Endothelial cell of umbilical vein (primary cell): ENCODE measurements around the gene CDK6. TPM values are rescaled to one million over a fixed set of nuclear protein-coding genes. Genes with fewer than 3 reads are reported as not detected.

Experiments
- BruUV-seq: library from RNA; stranded (reverse); fragments of 400-500 nt; replicated peaks from 2 replicates; lab custom pipeline; 2021; lab: Mats Ljungman, UMichigan
- CTCF ChIA-PET: fragments of 300-600, 350-600 bp; sonication (Branson Sonifier 250); formaldehyde crosslinking; loops from one replicate; lab custom pipeline; 2021; ENCODE audit warnings: antibody characterized with exemption, inconsistent platforms; lab: Charles Lee
- POLR2A ChIA-PET: fragments of 300-600, 350-600 bp; sonication (Branson Sonifier 250); formaldehyde crosslinking; loops from one replicate; lab custom pipeline; 2021; ENCODE audit warnings: antibody characterized with exemption, inconsistent platforms; lab: Charles Lee
- DNase-seq: peaks from one replicate; pipeline ENCODE4 v3.0.0-alpha.2; 2011; ENCODE audit warnings: low read depth, low spot score
- FAIRE-seq: peaks from 2 replicates; lab custom pipeline; 2011; peaks lifted over from hg19 to GRCh38; lab: Jason Lieb, UNC
- H2AFZ ChIP-seq: 2 replicates; pipeline ENCODE4 v1.6.0; 2012; ENCODE audit warnings: low read depth, low read length, control low read depth, inconsistent platforms
- H3K27ac ChIP-seq: 2 replicates; pipeline ENCODE4 v1.5.1; 2011; ENCODE audit warnings: low read depth, mild to moderate bottlenecking, control low read depth, low read length, moderate library complexity; ENCODE audit not compliant: insufficient read depth
- H3K27me3 ChIP-seq, 2 experiments: 2 replicates each; pipeline versions ENCODE4 v1.6.0 to v1.6.1; 2011; ENCODE audit warnings: low read length in 2 of 2, mixed read lengths in 1 of 2; ENCODE audit not compliant: control insufficient read depth in 2 of 2, insufficient read depth in 2 of 2
- H3K36me3 ChIP-seq, 2 experiments: 2 replicates in 1 of 2; 3 replicates in 1 of 2; pipeline ENCODE4 v1.5.1; 2011; ENCODE audit warnings: low read length in 2 of 2, mild to moderate bottlenecking in 1 of 2, moderate library complexity in 1 of 2; ENCODE audit not compliant: control insufficient read depth in 2 of 2, insufficient read depth in 2 of 2; ENCODE audit errors: extremely low read depth in 1 of 2
- H3K4me1 ChIP-seq: 3 replicates; pipeline ENCODE4 v1.5.1; 2011; ENCODE audit warnings: mild to moderate bottlenecking, low read length; ENCODE audit not compliant: control insufficient read depth, insufficient read depth; ENCODE audit errors: extremely low read depth
- H3K4me2 ChIP-seq: 2 replicates; pipeline ENCODE4 v1.6.1; 2011; ENCODE audit warnings: low read length, control low read depth, mixed read lengths; ENCODE audit not compliant: insufficient read depth
- H3K4me3 ChIP-seq, 3 experiments: fragments of 200-600 bp in 1 of 3; sonication (generic), shearing (Covaris generic) in 1 of 3; replicated peaks in 1 of 3; 2 replicates each; pipeline ENCODE4 v1.5.1; 2011 to 2016; ENCODE audit warnings: control low read depth in 3 of 3, low read length in 3 of 3, mild to moderate bottlenecking in 2 of 3, inconsistent platforms in 1 of 3, low read depth in 1 of 3, moderate library complexity in 1 of 3; ENCODE audit not compliant: insufficient read depth in 1 of 3
- H3K79me2 ChIP-seq: 2 replicates; pipeline ENCODE4 v1.6.0; 2012; ENCODE audit warnings: low read length, inconsistent platforms; ENCODE audit not compliant: control insufficient read depth, insufficient read depth
- H3K9ac ChIP-seq: replicated peaks from 2 replicates; pipeline ENCODE3; 2011; ENCODE audit warnings: low read length, control low read depth; ENCODE audit not compliant: insufficient read depth; ENCODE audit errors: extremely low read depth
- H3K9me1 ChIP-seq: replicated peaks from 3 replicates; pipeline ENCODE4 v1.6.0; 2011; ENCODE audit warnings: mild to moderate bottlenecking, low read length; ENCODE audit not compliant: control insufficient read depth, insufficient read depth; ENCODE audit errors: extremely low read depth
- H3K9me3 ChIP-seq: replicated peaks from 2 replicates; pipeline ENCODE4 v1.5.1; 2012; ENCODE audit warnings: low read length, inconsistent platforms; ENCODE audit not compliant: control insufficient read depth, insufficient read depth
- H4K20me1 ChIP-seq: replicated peaks from 2 replicates; pipeline ENCODE3; 2011; ENCODE audit warnings: mild to moderate bottlenecking, low read length; ENCODE audit not compliant: control insufficient read depth, insufficient read depth; ENCODE audit errors: extremely low read depth
- CTCF ChIP-seq, 2 donors: IDR thresholded peaks; 1 replicate in 1 of 2; 2 replicates in 1 of 2; pipeline ENCODE4 v1.5.1; 2011; ENCODE audit warnings: low read length in 2 of 2, mild to moderate bottlenecking in 2 of 2, moderate library complexity in 2 of 2, control low read depth in 1 of 2, inconsistent platforms in 1 of 2, low read depth in 1 of 2; ENCODE audit not compliant: insufficient read depth in 1 of 2; ENCODE audit errors: extremely low read depth in 1 of 2
- EZH2 ChIP-seq: IDR thresholded peaks from 2 replicates; pipeline ENCODE4 v1.6.1; 2012; ENCODE audit warnings: borderline replicate concordance, low read depth, mild to moderate bottlenecking, moderate library complexity, low read length, inconsistent platforms; ENCODE audit not compliant: severe bottlenecking
- FOS ChIP-seq: IDR thresholded peaks from 2 replicates; pipeline ENCODE4 v1.6.1; 2011; ENCODE audit warnings: mild to moderate bottlenecking, low read length, moderate library complexity, borderline replicate concordance; ENCODE audit not compliant: insufficient read depth
- GATA2 ChIP-seq: IDR thresholded peaks from 2 replicates; pipeline ENCODE4 v1.7.0; 2011; ENCODE audit warnings: low read depth, mild to moderate bottlenecking, moderate library complexity, mixed read lengths, low read length; ENCODE audit not compliant: insufficient read length, insufficient read depth
- JUN ChIP-seq: IDR thresholded peaks from 2 replicates; pipeline ENCODE4 v1.6.1; 2011; ENCODE audit warnings: borderline replicate concordance, low read depth; ENCODE audit not compliant: insufficient read length, insufficient read depth
- MAX ChIP-seq: IDR thresholded peaks from 2 replicates; pipeline ENCODE4 v1.6.1; 2011; ENCODE audit not compliant: insufficient read depth, insufficient read length
- MYC ChIP-seq: IDR thresholded peaks from one replicate; pipeline ENCODE4 v1.6.1; 2011; ENCODE audit warnings: mild to moderate bottlenecking, low read depth, low read length
- POLR2A ChIP-seq: IDR thresholded peaks from 2 replicates; pipeline ENCODE4 v1.6.1; 2012; ENCODE audit warnings: low read depth, mild to moderate bottlenecking, control low read depth, low read length
- POLR2AphosphoS5 ChIP-seq: IDR thresholded peaks from 2 replicates; pipeline ENCODE4 v1.6.1; 2012; ENCODE audit warnings: low read depth, mild to moderate bottlenecking, control low read depth, low read length, moderate library complexity; ENCODE audit not compliant: insufficient read depth
- dilution Hi-C: fragments of 300-500 bp; cut with MboI; formaldehyde crosslinking; loops from one replicate; pipeline ENCODE4 v1.15.0; 2019; ENCODE audit warnings: low sequenced_read_pairs; ENCODE audit not compliant: extremely low pct_ligation_motif_present
- intact Hi-C: fragments of 100-400 bp; cut with micrococcal nuclease; formaldehyde crosslinking; loops from one replicate; pipeline ENCODE4 v1.10.0; 2022
- polyA plus RNA-seq, 4 experiments: library from polyadenylated mRNA; depleted of rRNA in 3 of 4; stranded (reverse) in 3 of 4; unstranded in 1 of 4; fragments of >200 nt; gene quantifications; 2 replicates each; pipeline versions ENCODE4 v1.2.1 to v1.2.3, GENCODE V29; 2011 to 2012; ENCODE audit warnings: missing spikeins in 1 of 4
- total RNA-seq: library from RNA; stranded (reverse); gene quantifications from 2 replicates; pipeline ENCODE4 v1.2.3, GENCODE V29; 2021

CDK6 gene
- total and polyA plus RNA-seq, 2 donors (not counting 3 experiments of a cell fraction or from before 2014, with no cell fraction given) = 6.0 to 28.2 TPM

GRCh38 chr7:92614660-92615174, 221.7 kb downstream of the CDK6 start:
- Histone ChIP-seq H3K4me1 (no peaks in the 10 kb centered on the region), H2AFZ (no peak overlapping the region), H4K20me1 (no peaks in the 10 kb centered on the region), H3K4me3 (no peak overlapping the region), H3K27me3 (no peaks in the 10 kb centered on the region), H3K9ac (no peak overlapping the region), H3K9me3 (no peaks in the 10 kb centered on the region), H3K79me2 (no peaks in the 10 kb centered on the region), H3K4me2 (no peak overlapping the region), H3K9me1 (no peaks in the 10 kb centered on the region), H3K27ac (no peak overlapping the region), H3K36me3 (peaks cover 0 to 3% of the 10 kb centered on the region in 2 experiments)
- BruUV-seq = no TSS peak
- TF ChIP-seq POLR2AphosphoS5 (no peak), JUN (no peak), MYC (no peak), GATA2 (no peak), POLR2A (no peak)
- intact Hi-C loops (no loop called here), dilution Hi-C loops (no loop called here)
- ChIA-PET POLR2A (no interaction called here), CTCF (interaction anchor here (0.6 kb wide), 1 partner anchor 109 kb away, joined by 3 read pairs; no protein-coding TSS in a partner anchor)
- DNase-seq (no peak), FAIRE-seq (no peak)

GRCh38 chr7:92613720-92614119, 222.7 kb downstream of the CDK6 start:
- Histone ChIP-seq H3K36me3 (peaks cover 0 to 3% of the 10 kb centered on the region in 2 experiments), H3K9me3 (no peaks in the 10 kb centered on the region), H3K79me2 (no peaks in the 10 kb centered on the region), H3K27me3 (no peaks in the 10 kb centered on the region), H3K27ac (no peak overlapping the region), H3K4me3 (no peak overlapping the region), H3K9ac (no peak overlapping the region), H4K20me1 (no peaks in the 10 kb centered on the region), H2AFZ (no peak overlapping the region), H3K4me2 (no peak overlapping the region), H3K9me1 (no peaks in the 10 kb centered on the region), H3K4me1 (no peaks in the 10 kb centered on the region)
- FAIRE-seq (no peak), DNase-seq (no peak)
- CTCF ChIA-PET = no interaction called here
- no TSS peak for BruUV-seq
- no peak for TF ChIP-seq MYC
- TF ChIP-seq EZH2 = no peak
- no peak for TF ChIP-seq CTCF (IDR thresholded peaks at IDR 0.05; ENCODE audit: extremely low read depth in 1 of 2, insufficient read depth in 1 of 2, low read depth in 1 of 2, low read length in 2 of 2)
- no peak for TF ChIP-seq MAX
- TF ChIP-seq POLR2AphosphoS5 = no peak
- no peak for TF ChIP-seq FOS
- no peak for TF ChIP-seq GATA2
- no peak for TF ChIP-seq POLR2A
- no peak for TF ChIP-seq JUN
- dilution Hi-C loops (no loop called here), intact Hi-C loops (no loop called here)
- POLR2A ChIA-PET = no interaction called here
